GM23338 (cell line): ENCODE data around the gene HTR3B. TPM values are rescaled to one million over a fixed set of nuclear protein-coding genes. Genes with fewer than 3 reads are reported as not detected.

ENCODE experiments used
- ATAC-seq: fragments of 200-7000 bp; cut with Tn5 transposase; 3 replicates; pipeline ENCODE4 v1.9.1; 2020
- DNase-seq: peaks from one replicate; pipeline ENCODE4 v3.0.0-alpha.2; 2015; ENCODE audit warnings: low spot score
- H2AFZ ChIP-seq: fragments of 200-600 bp; sonication (generic); 2 replicates; pipeline ENCODE4 v1.8.0; 2016; ENCODE audit warnings: antibody characterized with exemption, mild to moderate bottlenecking, moderate library complexity
- H3F3A ChIP-seq: fragments of 200-600 bp; sonication (generic); replicated peaks from 2 replicates; pipeline ENCODE4 v1.8.0; 2017; ENCODE audit warnings: antibody characterized with exemption, mixed run types, low read depth
- H3K27ac ChIP-seq: fragments of 200-600 bp; sonication (generic); 2 replicates; pipeline ENCODE4 v1.6.1; 2016; ENCODE audit warnings: low read depth
- H3K27me3 ChIP-seq: fragments of 200-600 bp; sonication (generic); 2 replicates; pipeline ENCODE4 v1.8.0; 2016; ENCODE audit warnings: mild to moderate bottlenecking, mixed run types, moderate library complexity; ENCODE audit not compliant: insufficient read depth
- H3K36me3 ChIP-seq: fragments of 200-600 bp; sonication (generic); 2 replicates; pipeline ENCODE4 v1.8.0; 2016; ENCODE audit warnings: mild to moderate bottlenecking; ENCODE audit not compliant: insufficient read depth
- H3K4me1 ChIP-seq: fragments of 200-600 bp; sonication (generic); 2 replicates; pipeline ENCODE4 v1.8.0; 2016; ENCODE audit warnings: mild to moderate bottlenecking, moderate library complexity; ENCODE audit not compliant: insufficient read depth
- H3K4me2 ChIP-seq: fragments of 200-600 bp; sonication (generic); 2 replicates; pipeline ENCODE4 v1.7.1; 2017; ENCODE audit warnings: mixed run types
- H3K4me3 ChIP-seq: fragments of 200-600 bp; sonication (generic); 2 replicates; pipeline ENCODE4 v1.6.1; 2016; ENCODE audit warnings: mixed run types
- H3K79me2 ChIP-seq: fragments of 200-600 bp; sonication (generic); replicated peaks from 2 replicates; pipeline ENCODE4 v1.8.0; 2017; ENCODE audit warnings: mild to moderate bottlenecking; ENCODE audit not compliant: insufficient read depth
- H3K9me2 ChIP-seq: fragments of 200-600 bp; sonication (generic); 2 replicates; pipeline ENCODE4 v1.8.0; 2017; ENCODE audit not compliant: insufficient read depth
- H4K20me1 ChIP-seq: fragments of 200-600 bp; sonication (generic); replicated peaks from 2 replicates; pipeline ENCODE4 v1.8.0; 2017; ENCODE audit warnings: mild to moderate bottlenecking; ENCODE audit not compliant: insufficient read depth
- H3K27ac Mint-ChIP-seq: 2 replicates; pipeline ENCODE4 v1.8.0; 2020; ENCODE audit warnings: inconsistent platforms, mild to moderate bottlenecking, moderate library complexity, mixed read lengths
- H3K27me3 Mint-ChIP-seq: 3 replicates; pipeline ENCODE4 v1.8.0; 2022; ENCODE audit warnings: low read depth, mild to moderate bottlenecking, moderate library complexity, mixed read lengths, inconsistent platforms; ENCODE audit not compliant: insufficient read depth, poor library complexity
- H3K36me3 Mint-ChIP-seq: 3 replicates; pipeline ENCODE4 v1.8.0; 2021; ENCODE audit warnings: low read depth, mild to moderate bottlenecking, inconsistent platforms, moderate library complexity, mixed read lengths
- H3K4me1 Mint-ChIP-seq: 3 replicates; pipeline ENCODE4 v1.8.0; 2020; ENCODE audit warnings: mild to moderate bottlenecking, inconsistent platforms, mixed read lengths
- H3K4me3 Mint-ChIP-seq: 3 replicates; pipeline ENCODE4 v1.8.0; 2021; ENCODE audit warnings: moderate library complexity, mild to moderate bottlenecking, inconsistent platforms, mixed read lengths
- H3K9me3 Mint-ChIP-seq: 3 replicates; pipeline ENCODE4 v1.8.0; 2020; ENCODE audit warnings: moderate library complexity, mild to moderate bottlenecking, inconsistent platforms, mixed read lengths
- EZH2 ChIP-seq: fragments of 200-600 bp; sonication (generic); IDR thresholded peaks from one replicate; pipeline ENCODE4 v1.8.0; 2017; ENCODE audit warnings: antibody characterized with exemption, mild to moderate bottlenecking, low read depth; ENCODE audit not compliant: unreplicated experiment
- EZH2phosphoT487 ChIP-seq: fragments of 200-600 bp; sonication (generic); IDR thresholded peaks from one replicate; pipeline ENCODE4 v1.8.1; 2018; ENCODE audit warnings: antibody characterized with exemption; ENCODE audit not compliant: unreplicated experiment
- JUNB ChIP-seq: IDR thresholded peaks from one replicate; pipeline ENCODE4 v1.6.1; 2016; ENCODE audit warnings: antibody characterized with exemption; ENCODE audit not compliant: unreplicated experiment
- NANOG ChIP-seq: IDR thresholded peaks from 2 replicates; pipeline ENCODE4 v1.6.1; 2016; ENCODE audit warnings: antibody characterized with exemption, borderline replicate concordance
- POLR2AphosphoS5 ChIP-seq: IDR thresholded peaks from 2 replicates; pipeline ENCODE4 v1.6.1; 2016; ENCODE audit warnings: antibody characterized with exemption, low read depth
- ZNF114 ChIP-seq: fragments of 250-450 bp; sonication (Bioruptor Pico); IDR thresholded peaks from 2 replicates; pipeline ENCODE4 v1.5.0; 2020; ENCODE audit warnings: mild to moderate bottlenecking, moderate library complexity
- ZNF331 ChIP-seq: fragments of 250-450 bp; sonication (Bioruptor Pico); IDR thresholded peaks from 2 replicates; pipeline ENCODE4 v1.5.0; 2020; ENCODE audit warnings: low read depth, mild to moderate bottlenecking, moderate library complexity
- polyA plus RNA-seq: library from polyadenylated mRNA; unstranded; fragments of >200 nt; fragmentation: Nextera tagmentation; extraction: Ambion mirVana; gene quantifications from 2 replicates; pipeline ENCODE4 v1.2.1, GENCODE V29; 2016
- total RNA-seq: library from RNA; depleted of rRNA; stranded (reverse); fragments of >200 nt; shearing (Covaris generic); gene quantifications from 2 replicates; pipeline ENCODE4 v1.2.3, GENCODE V29; 2014
- TF ChIP-seq, protein P1 (sequence below): IDR thresholded peaks from one replicate; pipeline ENCODE4 v1.6.1; 2018; ENCODE audit warnings: antibody characterized with exemption; ENCODE audit not compliant: unreplicated experiment
- TF ChIP-seq, protein P2 (sequence below): fragments of 250-450 bp; sonication (Bioruptor Pico); IDR thresholded peaks from 2 replicates; pipeline ENCODE4 v1.5.0; 2020; ENCODE audit warnings: mild to moderate bottlenecking, moderate library complexity
- TF ChIP-seq, protein P3 (sequence below): IDR thresholded peaks from 2 replicates; pipeline ENCODE4 v1.6.1; 2016; ENCODE audit warnings: antibody characterized with exemption

The HTR3B gene
- total and polyA plus RNA-seq, 2 experiments from 2014 or later: not detected

DNA sequence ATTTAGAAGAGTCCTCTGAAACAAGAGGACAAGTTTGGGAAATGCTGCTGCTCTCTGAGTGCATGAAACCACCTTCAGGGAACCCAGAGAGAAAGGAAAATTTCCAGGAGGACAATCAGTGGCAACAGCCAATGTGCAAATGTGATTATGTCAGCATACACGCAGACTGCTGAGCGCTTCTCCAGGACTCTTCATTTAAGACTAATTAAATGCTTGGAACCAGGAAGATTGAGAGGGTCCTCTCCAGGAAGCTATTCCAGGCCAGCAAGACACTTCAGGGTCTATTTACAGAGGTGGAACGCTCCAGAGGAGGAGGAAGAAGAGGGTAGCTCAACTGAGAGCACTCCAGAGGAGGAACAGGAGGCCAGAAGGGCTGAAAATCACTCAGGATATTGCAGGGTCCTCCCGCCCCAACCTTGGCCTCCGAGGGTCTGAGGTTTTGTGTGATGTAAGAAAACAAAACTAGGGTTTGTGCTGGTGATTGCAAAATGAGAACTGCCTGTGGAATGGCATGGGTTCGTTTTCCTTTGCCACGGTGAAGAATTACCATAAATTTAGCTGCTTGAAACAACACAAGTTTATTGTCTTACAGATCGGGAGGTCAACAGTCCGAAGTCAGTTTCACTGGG is 56.2 kb downstream of the HTR3B start:
- no peaks in the 10 kb centered on the region for H3K79me2 ChIP-seq
- H3F3A ChIP-seq: no peaks in the 10 kb centered on the region
- H2AFZ ChIP-seq: peak overlapping the region; percentile 52
- Mint-ChIP-seq H3K27ac (no peak overlapping the region; the same call in 1 of the 2 replicates), H3K4me3 (no peak overlapping the region), H3K4me1 (peaks cover 34% of the 10 kb centered on the region), H3K9me3 (no peaks in the 10 kb centered on the region), H3K36me3 (no peaks in the 10 kb centered on the region), H3K27me3 (peaks cover 11% of the 10 kb centered on the region)
- H3K27me3 ChIP-seq: no peaks in the 10 kb centered on the region
- no peak overlapping the region for H3K4me3 ChIP-seq
- ATAC-seq (no peak), DNase-seq (no peak)
- H3K9me2 ChIP-seq: 0 out of 2 replicates have a peak, but pooled peaks cover 4% of the 10 kb centered on the region
- H3K36me3 ChIP-seq: no peaks in the 10 kb centered on the region
- TF ChIP-seq ZNF331 (CRISPR knock-in tag): no peak
- TF ChIP-seq EZH2phosphoT487: no peak
- TF ChIP-seq NANOG: no peak
- TF ChIP-seq, protein P1, sequence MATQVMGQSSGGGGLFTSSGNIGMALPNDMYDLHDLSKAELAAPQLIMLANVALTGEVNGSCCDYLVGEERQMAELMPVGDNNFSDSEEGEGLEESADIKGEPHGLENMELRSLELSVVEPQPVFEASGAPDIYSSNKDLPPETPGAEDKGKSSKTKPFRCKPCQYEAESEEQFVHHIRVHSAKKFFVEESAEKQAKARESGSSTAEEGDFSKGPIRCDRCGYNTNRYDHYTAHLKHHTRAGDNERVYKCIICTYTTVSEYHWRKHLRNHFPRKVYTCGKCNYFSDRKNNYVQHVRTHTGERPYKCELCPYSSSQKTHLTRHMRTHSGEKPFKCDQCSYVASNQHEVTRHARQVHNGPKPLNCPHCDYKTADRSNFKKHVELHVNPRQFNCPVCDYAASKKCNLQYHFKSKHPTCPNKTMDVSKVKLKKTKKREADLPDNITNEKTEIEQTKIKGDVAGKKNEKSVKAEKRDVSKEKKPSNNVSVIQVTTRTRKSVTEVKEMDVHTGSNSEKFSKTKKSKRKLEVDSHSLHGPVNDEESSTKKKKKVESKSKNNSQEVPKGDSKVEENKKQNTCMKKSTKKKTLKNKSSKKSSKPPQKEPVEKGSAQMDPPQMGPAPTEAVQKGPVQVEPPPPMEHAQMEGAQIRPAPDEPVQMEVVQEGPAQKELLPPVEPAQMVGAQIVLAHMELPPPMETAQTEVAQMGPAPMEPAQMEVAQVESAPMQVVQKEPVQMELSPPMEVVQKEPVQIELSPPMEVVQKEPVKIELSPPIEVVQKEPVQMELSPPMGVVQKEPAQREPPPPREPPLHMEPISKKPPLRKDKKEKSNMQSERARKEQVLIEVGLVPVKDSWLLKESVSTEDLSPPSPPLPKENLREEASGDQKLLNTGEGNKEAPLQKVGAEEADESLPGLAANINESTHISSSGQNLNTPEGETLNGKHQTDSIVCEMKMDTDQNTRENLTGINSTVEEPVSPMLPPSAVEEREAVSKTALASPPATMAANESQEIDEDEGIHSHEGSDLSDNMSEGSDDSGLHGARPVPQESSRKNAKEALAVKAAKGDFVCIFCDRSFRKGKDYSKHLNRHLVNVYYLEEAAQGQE: no peak
- H3K27ac ChIP-seq: no peak overlapping the region
- H3K4me1 ChIP-seq: peaks cover 13% of the 10 kb centered on the region
- H4K20me1 ChIP-seq: no peaks in the 10 kb centered on the region
- no peak overlapping the region for H3K4me2 ChIP-seq

DNA sequence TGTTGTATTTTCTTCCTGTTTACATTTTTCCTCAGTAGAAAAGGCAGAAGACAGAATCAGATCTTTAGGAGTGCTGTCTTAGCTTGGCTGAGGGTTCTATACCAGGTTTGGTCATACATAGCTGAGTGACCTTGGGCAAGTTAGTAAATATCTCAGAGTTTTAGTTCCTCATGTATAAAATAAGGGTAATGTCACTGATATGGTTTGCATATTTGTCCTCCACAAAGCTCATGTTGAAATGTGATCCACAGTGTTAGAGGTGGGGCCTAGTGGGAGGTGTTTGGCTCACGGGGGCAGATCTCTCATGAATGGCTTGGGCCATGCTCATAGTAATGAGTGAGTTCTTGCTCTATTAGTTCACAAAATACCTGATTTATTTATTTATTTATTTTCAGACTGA is 62.8 kb downstream of the HTR3B start:
- no peaks in the 10 kb centered on the region for H3K79me2 ChIP-seq
- no peaks in the 10 kb centered on the region for H3K27me3 ChIP-seq
- no peak for DNase-seq
- Mint-ChIP-seq H3K9me3 (no peaks in the 10 kb centered on the region), H3K4me3 (no peak overlapping the region), H3K4me1 (peaks cover 8% of the 10 kb centered on the region), H3K27ac (no peak overlapping the region), H3K27me3 (peaks cover 6% of the 10 kb centered on the region), H3K36me3 (no peaks in the 10 kb centered on the region)
- no peaks in the 10 kb centered on the region for H4K20me1 ChIP-seq
- no peak overlapping the region for H3K4me3 ChIP-seq
- no peaks in the 10 kb centered on the region for H3F3A ChIP-seq
- H3K27ac ChIP-seq: no peak overlapping the region
- H3K36me3 ChIP-seq: no peaks in the 10 kb centered on the region
- 0 out of 2 replicates have a peak, but pooled peaks cover 7% of the 10 kb centered on the region for H3K9me2 ChIP-seq
- H3K4me2 ChIP-seq: no peak overlapping the region
- H3K4me1 ChIP-seq: no peaks in the 10 kb centered on the region
- no peak for ATAC-seq
- no peak overlapping the region for H2AFZ ChIP-seq
- TF ChIP-seq, protein P2, sequence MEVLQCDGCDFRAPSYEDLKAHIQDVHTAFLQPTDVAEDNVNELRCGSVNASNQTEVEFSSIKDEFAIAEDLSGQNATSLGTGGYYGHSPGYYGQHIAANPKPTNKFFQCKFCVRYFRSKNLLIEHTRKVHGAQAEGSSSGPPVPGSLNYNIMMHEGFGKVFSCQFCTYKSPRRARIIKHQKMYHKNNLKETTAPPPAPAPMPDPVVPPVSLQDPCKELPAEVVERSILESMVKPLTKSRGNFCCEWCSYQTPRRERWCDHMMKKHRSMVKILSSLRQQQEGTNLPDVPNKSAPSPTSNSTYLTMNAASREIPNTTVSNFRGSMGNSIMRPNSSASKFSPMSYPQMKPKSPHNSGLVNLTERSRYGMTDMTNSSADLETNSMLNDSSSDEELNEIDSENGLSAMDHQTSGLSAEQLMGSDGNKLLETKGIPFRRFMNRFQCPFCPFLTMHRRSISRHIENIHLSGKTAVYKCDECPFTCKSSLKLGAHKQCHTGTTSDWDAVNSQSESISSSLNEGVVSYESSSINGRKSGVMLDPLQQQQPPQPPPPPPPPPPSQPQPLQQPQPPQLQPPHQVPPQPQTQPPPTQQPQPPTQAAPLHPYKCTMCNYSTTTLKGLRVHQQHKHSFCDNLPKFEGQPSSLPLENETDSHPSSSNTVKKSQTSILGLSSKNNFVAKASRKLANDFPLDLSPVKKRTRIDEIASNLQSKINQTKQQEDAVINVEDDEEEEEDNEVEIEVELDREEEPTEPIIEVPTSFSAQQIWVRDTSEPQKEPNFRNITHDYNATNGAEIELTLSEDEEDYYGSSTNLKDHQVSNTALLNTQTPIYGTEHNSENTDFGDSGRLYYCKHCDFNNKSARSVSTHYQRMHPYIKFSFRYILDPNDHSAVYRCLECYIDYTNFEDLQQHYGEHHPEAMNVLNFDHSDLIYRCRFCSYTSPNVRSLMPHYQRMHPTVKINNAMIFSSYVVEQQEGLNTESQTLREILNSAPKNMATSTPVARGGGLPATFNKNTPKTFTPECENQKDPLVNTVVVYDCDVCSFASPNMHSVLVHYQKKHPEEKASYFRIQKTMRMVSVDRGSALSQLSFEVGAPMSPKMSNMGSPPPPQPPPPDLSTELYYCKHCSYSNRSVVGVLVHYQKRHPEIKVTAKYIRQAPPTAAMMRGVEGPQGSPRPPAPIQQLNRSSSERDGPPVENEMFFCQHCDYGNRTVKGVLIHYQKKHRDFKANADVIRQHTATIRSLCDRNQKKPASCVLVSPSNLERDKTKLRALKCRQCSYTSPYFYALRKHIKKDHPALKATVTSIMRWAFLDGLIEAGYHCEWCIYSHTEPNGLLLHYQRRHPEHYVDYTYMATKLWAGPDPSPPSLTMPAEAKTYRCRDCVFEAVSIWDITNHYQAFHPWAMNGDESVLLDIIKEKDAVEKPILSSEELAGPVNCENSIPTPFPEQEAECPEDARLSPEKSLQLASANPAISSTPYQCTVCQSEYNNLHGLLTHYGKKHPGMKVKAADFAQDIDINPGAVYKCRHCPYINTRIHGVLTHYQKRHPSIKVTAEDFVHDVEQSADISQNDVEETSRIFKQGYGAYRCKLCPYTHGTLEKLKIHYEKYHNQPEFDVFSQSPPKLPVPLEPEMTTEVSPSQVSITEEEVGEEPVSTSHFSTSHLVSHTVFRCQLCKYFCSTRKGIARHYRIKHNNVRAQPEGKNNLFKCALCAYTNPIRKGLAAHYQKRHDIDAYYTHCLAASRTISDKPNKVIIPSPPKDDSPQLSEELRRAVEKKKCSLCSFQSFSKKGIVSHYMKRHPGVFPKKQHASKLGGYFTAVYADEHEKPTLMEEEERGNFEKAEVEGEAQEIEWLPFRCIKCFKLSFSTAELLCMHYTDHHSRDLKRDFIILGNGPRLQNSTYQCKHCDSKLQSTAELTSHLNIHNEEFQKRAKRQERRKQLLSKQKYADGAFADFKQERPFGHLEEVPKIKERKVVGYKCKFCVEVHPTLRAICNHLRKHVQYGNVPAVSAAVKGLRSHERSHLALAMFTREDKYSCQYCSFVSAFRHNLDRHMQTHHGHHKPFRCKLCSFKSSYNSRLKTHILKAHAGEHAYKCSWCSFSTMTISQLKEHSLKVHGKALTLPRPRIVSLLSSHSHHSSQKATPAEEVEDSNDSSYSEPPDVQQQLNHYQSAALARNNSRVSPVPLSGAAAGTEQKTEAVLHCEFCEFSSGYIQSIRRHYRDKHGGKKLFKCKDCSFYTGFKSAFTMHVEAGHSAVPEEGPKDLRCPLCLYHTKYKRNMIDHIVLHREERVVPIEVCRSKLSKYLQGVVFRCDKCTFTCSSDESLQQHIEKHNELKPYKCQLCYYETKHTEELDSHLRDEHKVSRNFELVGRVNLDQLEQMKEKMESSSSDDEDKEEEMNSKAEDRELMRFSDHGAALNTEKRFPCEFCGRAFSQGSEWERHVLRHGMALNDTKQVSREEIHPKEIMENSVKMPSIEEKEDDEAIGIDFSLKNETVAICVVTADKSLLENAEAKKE (CRISPR knock-in tag): no peak
- TF ChIP-seq JUNB: no peak
- TF ChIP-seq, protein P3, sequence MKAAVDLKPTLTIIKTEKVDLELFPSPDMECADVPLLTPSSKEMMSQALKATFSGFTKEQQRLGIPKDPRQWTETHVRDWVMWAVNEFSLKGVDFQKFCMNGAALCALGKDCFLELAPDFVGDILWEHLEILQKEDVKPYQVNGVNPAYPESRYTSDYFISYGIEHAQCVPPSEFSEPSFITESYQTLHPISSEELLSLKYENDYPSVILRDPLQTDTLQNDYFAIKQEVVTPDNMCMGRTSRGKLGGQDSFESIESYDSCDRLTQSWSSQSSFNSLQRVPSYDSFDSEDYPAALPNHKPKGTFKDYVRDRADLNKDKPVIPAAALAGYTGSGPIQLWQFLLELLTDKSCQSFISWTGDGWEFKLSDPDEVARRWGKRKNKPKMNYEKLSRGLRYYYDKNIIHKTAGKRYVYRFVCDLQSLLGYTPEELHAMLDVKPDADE: no peak
- no peak for TF ChIP-seq POLR2AphosphoS5
- no peak for TF ChIP-seq EZH2
- no peak for TF ChIP-seq ZNF114
